ENCODE data around the gene N4BP2L2. TPM values are rescaled to one million over a fixed set of nuclear protein-coding genes. Genes with fewer than 3 reads are reported as not detected.
A peak's percentile ranks its signal among the peaks of the same experiment; 100 is the strongest.

The N4BP2L2 gene
- total RNA-seq, 5 donors from 2014 or later (not counting 1 experiment from before 2014, with no cell fraction given): 200 to 241 (median 216) TPM

DNA sequence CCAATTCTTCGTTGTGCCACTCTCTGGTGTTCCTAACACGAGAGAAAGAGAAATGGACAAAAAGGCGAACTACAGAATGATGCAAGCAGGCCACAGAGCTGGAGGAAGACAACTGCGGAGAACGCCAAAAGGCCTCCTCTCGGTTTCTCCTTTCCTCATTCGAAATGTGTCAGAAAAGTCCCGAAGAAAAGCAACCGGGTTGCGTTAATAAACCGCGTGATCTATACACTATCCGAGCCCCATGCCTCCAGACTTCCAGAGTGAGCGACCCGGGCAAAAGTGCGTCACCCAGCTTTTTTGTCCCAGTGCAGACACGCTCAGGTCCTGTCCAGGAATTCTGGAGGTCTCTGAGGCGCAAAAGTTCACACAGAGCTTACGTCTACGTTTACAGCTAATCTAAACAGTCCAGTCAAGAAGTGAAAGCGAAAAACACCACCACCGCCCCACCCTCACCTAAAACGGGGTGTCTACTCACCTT lies 413 bp downstream of the N4BP2L2 start:
- Mint-ChIP-seq H3K9me3 (no peaks in the 10 kb centered on the region), H3K36me3 (peaks cover 32% of the 10 kb centered on the region), H3K4me3 (peak overlapping the region; percentile 99), H3K27me3 (peaks cover 2 to 6% of the 10 kb centered on the region in 2 donors), H3K27ac (peak overlapping the region; percentile 99 to 100), H3K4me1 (peaks cover 50 to 52% (median 52%) of the 10 kb centered on the region in 3 donors)
- 0% methylated on average over 23 of the region's 23 CpGs for WGBS (ENCODE audit: insufficient coverage)
- H3K9me3 ChIP-seq: no peaks in the 10 kb centered on the region
- H3K27ac ChIP-seq (ENCODE audit: low read length): peak overlapping the region; percentile 97
- H3K4me1 ChIP-seq (ENCODE audit: control insufficient read depth in 1 of 2, extremely low read depth in 1 of 2, insufficient read depth in 2 of 2, low read length in 2 of 2): peaks cover 12 to 33% of the 10 kb centered on the region in 2 experiments
- H3K27me3 ChIP-seq (replicated peaks in 1 of 2; ENCODE audit: control insufficient read depth in 2 of 2, extremely low read depth in 1 of 2, insufficient read depth in 2 of 2, low read length in 1 of 2): no peaks in the 10 kb centered on the region
- POLR2A ChIA-PET: interaction anchor here (0.6 to 1.0 kb wide), 10 partner anchors 9 to 1005 kb away, joined by 3 to 7 read pairs (median 4); partner anchors contain the start of genes BRCA2 (in 1 of the 2), N4BP2L1 (in 1 of the 2) and ZAR1L (in 1 of the 2)
- H3K36me3 ChIP-seq (ENCODE audit: control insufficient read depth in 2 of 2, extremely low read depth in 1 of 2, insufficient read depth in 1 of 2, low read length in 1 of 2): peaks cover 0 to 19% of the 10 kb centered on the region in 2 donors
- DNase-seq: peak in 1 of 35 experiments; percentile 64
- peak; percentile 73 to 80 (median 77) for ATAC-seq (replicated peaks in 1 of 4)
- CTCF ChIA-PET: interaction anchor here (0.5 to 3.3 kb wide), 9 partner anchors 8 to 127 kb away, joined by 3 to 18 read pairs (median 7); partner anchors contain the start of gene PDS5B (in 1 of the 2)
- H3K4me3 ChIP-seq (ENCODE audit: control insufficient read depth in 1 of 2, extremely low read depth in 1 of 2, low read length in 1 of 2): peak overlapping the region; percentile 65 to 100

GRCh38 chr13:32537580-32538142 lies 934 bp downstream of the N4BP2L2 start:
- H3K9me3 ChIP-seq: no peaks in the 10 kb centered on the region
- Mint-ChIP-seq H3K27ac (peak overlapping the region; percentile 99 to 100), H3K4me1 (peaks cover 55 to 57% (median 56%) of the 10 kb centered on the region in 3 donors), H3K9me3 (no peaks in the 10 kb centered on the region), H3K4me3 (peak overlapping the region; percentile 99), H3K36me3 (peaks cover 35% of the 10 kb centered on the region), H3K27me3 (peaks cover 2 to 6% of the 10 kb centered on the region in 2 donors)
- ATAC-seq (replicated peaks in 1 of 4): peak in 1 of 4 experiments; percentile 0
- H3K36me3 ChIP-seq (ENCODE audit: control insufficient read depth in 2 of 2, extremely low read depth in 1 of 2, insufficient read depth in 1 of 2, low read length in 1 of 2): peaks cover 0 to 19% of the 10 kb centered on the region in 2 donors
- H3K4me1 ChIP-seq (ENCODE audit: control insufficient read depth in 1 of 2, extremely low read depth in 1 of 2, insufficient read depth in 2 of 2, low read length in 2 of 2): peaks cover 17 to 33% of the 10 kb centered on the region in 2 experiments
- DNase-seq: peak in 29 of 35 experiments; percentile 4 to 47 (median 24)
- CTCF ChIA-PET: interaction anchor here (0.5 to 3.3 kb wide), 8 partner anchors 7 to 128 kb away, joined by 3 to 18 read pairs (median 8); partner anchors contain the start of gene PDS5B (in 1 of the 2)
- POLR2A ChIA-PET: interaction anchor here (0.6 to 1.4 kb wide), 11 partner anchors 9 to 1005 kb away, joined by 3 to 7 read pairs (median 3); partner anchors contain the start of genes BRCA2 (in 1 of the 2), N4BP2L1 (in 1 of the 2) and ZAR1L (in 1 of the 2)
- 43% methylated on average over 7 of the region's 22 CpGs for WGBS (ENCODE audit: insufficient coverage)
- H3K27me3 ChIP-seq (replicated peaks in 1 of 2; ENCODE audit: control insufficient read depth in 2 of 2, extremely low read depth in 1 of 2, insufficient read depth in 2 of 2, low read length in 1 of 2): no peaks in the 10 kb centered on the region
- peak overlapping the region; percentile 65 to 100 for H3K4me3 ChIP-seq (ENCODE audit: control insufficient read depth in 1 of 2, extremely low read depth in 1 of 2, low read length in 1 of 2)
- peak overlapping the region; percentile 97 for H3K27ac ChIP-seq (ENCODE audit: low read length)

DNA sequence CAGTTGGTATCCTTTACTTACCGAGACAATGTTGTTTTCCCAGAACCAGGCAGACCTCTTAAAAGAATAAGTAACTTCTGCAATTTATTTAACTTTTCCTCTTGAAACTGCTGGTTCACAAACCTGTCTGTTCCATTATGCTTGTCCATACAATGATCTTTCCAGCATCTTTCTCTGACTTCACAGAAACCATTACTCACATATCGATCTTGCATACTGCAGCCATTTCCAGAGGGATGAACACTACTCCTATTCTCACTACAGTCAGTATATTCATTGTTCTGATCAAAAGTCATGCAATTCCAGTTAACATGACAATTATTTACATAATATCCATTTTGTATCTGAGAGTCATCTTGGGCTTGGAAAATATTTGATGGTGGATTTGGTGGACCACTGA lies 2.8 kb downstream of the N4BP2L2 start:
- Mint-ChIP-seq H3K27ac (peak overlapping the region in 1 of 2 donors; percentile 12), H3K36me3 (peaks cover 45% of the 10 kb centered on the region), H3K4me3 (peak overlapping the region; percentile 40 to 65 (median 43)), H3K9me3 (no peaks in the 10 kb centered on the region), H3K27me3 (no peaks in the 10 kb centered on the region), H3K4me1 (peaks cover 71 to 75% (median 72%) of the 10 kb centered on the region in 3 donors)
- H3K4me3 ChIP-seq (ENCODE audit: control insufficient read depth in 1 of 2, extremely low read depth in 1 of 2, low read length in 1 of 2): no peak overlapping the region
- ATAC-seq (replicated peaks in 1 of 4) (no peak), DNase-seq (no peak)
- H3K9me3 ChIP-seq: no peaks in the 10 kb centered on the region
- no CpG with 5 or more reads among the region's 2 CpGs for WGBS (ENCODE audit: insufficient coverage)
- H3K4me1 ChIP-seq (ENCODE audit: control insufficient read depth in 1 of 2, extremely low read depth in 1 of 2, insufficient read depth in 2 of 2, low read length in 2 of 2): peaks cover 25 to 45% of the 10 kb centered on the region in 2 experiments
- peaks cover 0 to 19% of the 10 kb centered on the region in 2 donors for H3K36me3 ChIP-seq (ENCODE audit: control insufficient read depth in 2 of 2, extremely low read depth in 1 of 2, insufficient read depth in 1 of 2, low read length in 1 of 2)
- CTCF ChIA-PET: interaction anchor here (0.6 to 1.0 kb wide), 2 partner anchors 50 to 107 kb away, joined by 3 to 5 read pairs; partner anchors contain the start of gene PDS5B (in 1 of the 2)
- H3K27ac ChIP-seq (ENCODE audit: low read length): no peak overlapping the region
- POLR2A ChIA-PET: interaction anchor here in 1 of 2 donors (1.5 kb wide), 1 partner anchor 24 kb away, joined by 7 read pairs; no protein-coding TSS in a partner anchor
- H3K27me3 ChIP-seq (replicated peaks in 1 of 2; ENCODE audit: control insufficient read depth in 2 of 2, extremely low read depth in 1 of 2, insufficient read depth in 2 of 2, low read length in 1 of 2): no peaks in the 10 kb centered on the region

DNA sequence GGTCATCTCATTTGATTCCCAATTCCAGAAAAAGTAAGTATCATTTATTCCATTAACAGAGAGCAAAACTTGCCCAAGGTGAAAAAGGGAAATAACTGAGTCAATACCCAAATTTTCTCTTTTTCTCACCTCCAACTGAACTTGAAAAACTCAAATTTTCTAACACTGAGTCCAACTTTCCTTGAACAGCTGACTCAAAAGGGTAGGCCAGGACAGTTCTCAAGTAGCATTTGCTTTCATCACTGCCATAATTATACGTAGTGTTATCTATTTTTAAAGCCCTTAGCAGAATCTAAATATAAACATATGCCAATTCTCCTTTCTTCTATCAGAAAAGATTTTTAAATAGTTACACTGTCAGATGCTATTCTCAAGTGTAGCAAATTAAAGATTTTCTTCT lies 3.5 kb downstream of the N4BP2L2 start:
- Histone ChIP-seq H3K4me1 (ENCODE audit: control insufficient read depth in 1 of 2, extremely low read depth in 1 of 2, insufficient read depth in 2 of 2, low read length in 2 of 2) (peaks cover 28 to 51% of the 10 kb centered on the region in 2 experiments), H3K4me3 (ENCODE audit: control insufficient read depth in 1 of 2, extremely low read depth in 1 of 2, low read length in 1 of 2) (no peak overlapping the region), H3K27ac (ENCODE audit: low read length) (peak overlapping the region; percentile 32), H3K36me3 (ENCODE audit: control insufficient read depth in 2 of 2, extremely low read depth in 1 of 2, insufficient read depth in 1 of 2, low read length in 1 of 2) (peaks cover 0 to 19% of the 10 kb centered on the region in 2 donors), H3K9me3 (no peaks in the 10 kb centered on the region), H3K27me3 (replicated peaks in 1 of 2; ENCODE audit: control insufficient read depth in 2 of 2, extremely low read depth in 1 of 2, insufficient read depth in 2 of 2, low read length in 1 of 2) (no peaks in the 10 kb centered on the region)
- peak overlapping the region in 1 of 2 donors; percentile 20 for H3K27ac Mint-ChIP-seq
- peaks cover 78 to 80% (median 78%) of the 10 kb centered on the region in 3 donors for H3K4me1 Mint-ChIP-seq
- no peaks in the 10 kb centered on the region for H3K27me3 Mint-ChIP-seq
- DNase-seq (no peak), ATAC-seq (replicated peaks in 1 of 4) (no peak)
- POLR2A ChIA-PET: no interaction called here
- CTCF ChIA-PET: no interaction called here
- WGBS (ENCODE audit: insufficient coverage): no CpG with 5 or more reads among the region's 1 CpG
- no peaks in the 10 kb centered on the region for H3K9me3 Mint-ChIP-seq
- H3K4me3 Mint-ChIP-seq: peak overlapping the region; percentile 49 to 65 (median 63)
- H3K36me3 Mint-ChIP-seq: peaks cover 45% of the 10 kb centered on the region

GRCh38 chr13:32530841-32531253 lies 7.7 kb downstream of the N4BP2L2 start:
- H3K4me3 ChIP-seq (ENCODE audit: control insufficient read depth in 1 of 2, extremely low read depth in 1 of 2, low read length in 1 of 2): peak overlapping the region in 1 of 2 donors; percentile 27
- H3K36me3 ChIP-seq (ENCODE audit: control insufficient read depth in 2 of 2, extremely low read depth in 1 of 2, insufficient read depth in 1 of 2, low read length in 1 of 2): peaks cover 0 to 23% of the 10 kb centered on the region in 2 donors
- ATAC-seq (replicated peaks in 1 of 4): peak; percentile 27 to 69 (median 56)
- CTCF ChIA-PET: interaction anchor here (0.6 to 2.1 kb wide), 10 partner anchors 8 to 192 kb away, joined by 3 to 15 read pairs (median 4); partner anchors contain the start of genes N4BP2L2 (in 2 of the 2) and PDS5B (in 1 of the 2)
- Mint-ChIP-seq H3K27ac (peak overlapping the region; percentile 23 to 87), H3K4me1 (peaks cover 76 to 89% (median 87%) of the 10 kb centered on the region in 3 donors), H3K9me3 (no peaks in the 10 kb centered on the region), H3K36me3 (peaks cover 40% of the 10 kb centered on the region), H3K4me3 (peak overlapping the region; percentile 61 to 72 (median 65)), H3K27me3 (no peaks in the 10 kb centered on the region)
- H3K27me3 ChIP-seq (replicated peaks in 1 of 2; ENCODE audit: control insufficient read depth in 2 of 2, extremely low read depth in 1 of 2, insufficient read depth in 2 of 2, low read length in 1 of 2): no peaks in the 10 kb centered on the region
- no CpG with 5 or more reads among the region's 2 CpGs for WGBS (ENCODE audit: insufficient coverage)
- DNase-seq: peak in 1 of 35 experiments; percentile 52
- H3K4me1 ChIP-seq (ENCODE audit: control insufficient read depth in 1 of 2, extremely low read depth in 1 of 2, insufficient read depth in 2 of 2, low read length in 2 of 2): peaks cover 29 to 37% of the 10 kb centered on the region in 2 experiments
- H3K9me3 ChIP-seq: no peaks in the 10 kb centered on the region
- POLR2A ChIA-PET: interaction anchor here (0.5 to 1.2 kb wide), 15 partner anchors 8 to 1015 kb away, joined by 3 to 6 read pairs (median 3); partner anchors contain the start of genes BRCA2 (in 1 of the 2), PDS5B (in 1 of the 2) and ZAR1L (in 1 of the 2)
- peak overlapping the region; percentile 78 for H3K27ac ChIP-seq (ENCODE audit: low read length)

- Histone ChIP-seq H3K4me3 (ENCODE audit: control insufficient read depth in 1 of 2, extremely low read depth in 1 of 2, low read length in 1 of 2) (no peak overlapping the region), H3K36me3 (ENCODE audit: control insufficient read depth in 2 of 2, extremely low read depth in 1 of 2, insufficient read depth in 1 of 2, low read length in 1 of 2) (peaks cover 0 to 20% of the 10 kb centered on the region in 2 donors), H3K4me1 (ENCODE audit: control insufficient read depth in 1 of 2, extremely low read depth in 1 of 2, insufficient read depth in 2 of 2, low read length in 2 of 2) (peaks cover 19 to 22% of the 10 kb centered on the region in 2 experiments), H3K9me3 (no peaks in the 10 kb centered on the region), H3K27ac (ENCODE audit: low read length) (no peak overlapping the region), H3K27me3 (replicated peaks in 1 of 2; ENCODE audit: control insufficient read depth in 2 of 2, extremely low read depth in 1 of 2, insufficient read depth in 2 of 2, low read length in 1 of 2) (no peaks in the 10 kb centered on the region)
- no peak for DNase-seq
- ChIA-PET CTCF (interaction anchor here (0.5 to 1.0 kb wide), 3 partner anchors 9 to 140 kb away, joined by 3 read pairs; no protein-coding TSS in a partner anchor), POLR2A (interaction anchor here (0.6 kb wide), 2 partner anchors 10 to 12 kb away, joined by 3 to 10 read pairs; no protein-coding TSS in a partner anchor)
- H3K4me3 Mint-ChIP-seq: no peak overlapping the region
- peaks cover 32% of the 10 kb centered on the region for H3K36me3 Mint-ChIP-seq
- no peak overlapping the region for H3K27ac Mint-ChIP-seq
- peaks cover 58 to 76% (median 74%) of the 10 kb centered on the region in 3 donors for H3K4me1 Mint-ChIP-seq
- WGBS (ENCODE audit: insufficient coverage): no CpG with 5 or more reads among the region's 3 CpGs
- H3K27me3 Mint-ChIP-seq: no peaks in the 10 kb centered on the region
- H3K9me3 Mint-ChIP-seq: no peaks in the 10 kb centered on the region
- no peak for ATAC-seq (replicated peaks in 1 of 4)
Observed at GRCh38 chr13:32528358-32528757, 10.2 kb downstream of the N4BP2L2 start.
